ENCODE measurements around the gene MCOLN3.
"Not testable (repeated sequence)": the region's sequence is repeated elsewhere in the genome, so short reads cannot be mapped to it uniquely, and the experiment has no call there.

MCOLN3 gene

DNA sequence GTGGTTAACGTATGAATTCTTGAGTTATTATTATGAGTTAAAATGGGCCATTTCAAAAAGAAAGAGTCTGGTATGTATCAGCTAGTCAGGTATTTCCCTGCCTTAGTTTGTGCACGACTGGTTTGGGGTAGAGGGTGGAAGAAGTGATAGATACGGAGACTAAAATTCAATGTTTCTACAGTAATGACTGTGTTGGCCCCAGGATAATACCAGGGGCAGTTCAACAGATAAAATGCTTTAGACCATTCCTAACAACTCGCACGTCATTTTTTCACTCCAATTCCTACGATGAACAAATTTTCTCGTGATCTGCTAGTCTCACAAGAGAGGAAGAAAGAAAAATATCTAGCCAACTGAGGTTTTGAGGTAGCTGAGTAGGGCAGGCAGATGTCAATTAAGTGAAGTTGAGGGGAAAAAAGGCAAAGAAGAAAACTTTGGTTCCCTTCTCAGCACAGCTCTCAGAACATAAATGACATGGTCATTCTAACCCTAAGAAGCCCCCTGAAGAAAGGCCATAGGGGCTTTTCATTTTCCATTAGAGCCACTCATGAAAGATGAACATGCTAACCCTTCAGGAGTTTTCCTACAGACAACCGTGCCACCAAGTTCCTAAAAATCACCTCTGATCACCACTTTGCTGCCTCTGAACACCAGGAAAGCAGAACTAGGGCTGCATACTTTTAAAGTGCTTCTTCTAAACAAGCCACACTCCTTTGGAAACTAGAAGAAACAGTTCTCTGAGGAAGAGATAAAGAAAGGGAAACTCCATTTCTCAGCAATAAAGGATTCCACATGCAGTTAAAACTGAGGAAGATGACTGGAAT, 57.0 kb downstream of the MCOLN3 start:
- TF ChIP-seq, protein P1, sequence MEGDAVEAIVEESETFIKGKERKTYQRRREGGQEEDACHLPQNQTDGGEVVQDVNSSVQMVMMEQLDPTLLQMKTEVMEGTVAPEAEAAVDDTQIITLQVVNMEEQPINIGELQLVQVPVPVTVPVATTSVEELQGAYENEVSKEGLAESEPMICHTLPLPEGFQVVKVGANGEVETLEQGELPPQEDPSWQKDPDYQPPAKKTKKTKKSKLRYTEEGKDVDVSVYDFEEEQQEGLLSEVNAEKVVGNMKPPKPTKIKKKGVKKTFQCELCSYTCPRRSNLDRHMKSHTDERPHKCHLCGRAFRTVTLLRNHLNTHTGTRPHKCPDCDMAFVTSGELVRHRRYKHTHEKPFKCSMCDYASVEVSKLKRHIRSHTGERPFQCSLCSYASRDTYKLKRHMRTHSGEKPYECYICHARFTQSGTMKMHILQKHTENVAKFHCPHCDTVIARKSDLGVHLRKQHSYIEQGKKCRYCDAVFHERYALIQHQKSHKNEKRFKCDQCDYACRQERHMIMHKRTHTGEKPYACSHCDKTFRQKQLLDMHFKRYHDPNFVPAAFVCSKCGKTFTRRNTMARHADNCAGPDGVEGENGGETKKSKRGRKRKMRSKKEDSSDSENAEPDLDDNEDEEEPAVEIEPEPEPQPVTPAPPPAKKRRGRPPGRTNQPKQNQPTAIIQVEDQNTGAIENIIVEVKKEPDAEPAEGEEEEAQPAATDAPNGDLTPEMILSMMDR (conservative IDR thresholded peaks at IDR 0.05) = no peak
- no peak overlapping the region for H3K27ac ChIP-seq

DNA sequence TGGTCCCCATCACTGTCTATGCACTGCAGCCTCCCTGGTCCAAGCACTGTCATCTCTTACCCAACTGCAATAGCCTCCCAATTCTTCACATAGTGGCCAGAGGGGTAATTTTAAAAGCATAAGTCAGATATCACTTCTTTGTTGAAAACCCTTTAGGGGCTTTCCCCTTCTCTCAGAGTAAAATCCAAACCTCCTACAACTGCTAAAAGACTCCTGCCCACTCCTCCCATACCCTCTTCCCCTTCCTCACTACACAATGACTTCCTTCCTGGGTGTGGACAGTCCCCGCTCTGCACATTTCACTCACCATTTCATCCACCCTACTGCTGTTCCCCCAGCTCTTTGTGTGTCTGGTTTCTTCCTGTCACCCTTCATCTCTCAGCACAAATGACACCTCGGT, 59.7 kb downstream of the MCOLN3 start:
- H3K27ac ChIP-seq = no peak overlapping the region

DNA sequence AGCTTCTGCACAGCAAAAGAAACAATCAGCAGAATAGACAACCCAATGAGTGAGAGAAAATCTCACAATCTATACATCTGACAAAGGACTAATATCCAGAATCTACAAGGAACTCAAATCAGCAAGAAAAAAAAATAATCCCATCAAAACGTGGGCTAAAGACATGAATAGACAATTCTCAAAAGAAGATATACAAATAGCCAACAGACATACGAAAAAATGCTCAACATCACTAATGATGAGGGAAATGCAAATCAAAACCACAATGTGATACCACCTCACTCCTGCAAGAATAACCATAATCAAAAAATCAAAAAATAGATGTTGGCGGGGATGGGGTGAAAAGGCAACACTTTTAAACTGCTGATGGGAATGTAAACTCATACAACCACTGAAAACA, 61.7 kb downstream of the MCOLN3 start:
- H3K27ac ChIP-seq = not testable (repeated sequence)

More for the DNA sequence above, 59.7 kb downstream of the MCOLN3 start:
- TF ChIP-seq, protein P1 (conservative IDR thresholded peaks at IDR 0.05) = no peak

DNA sequence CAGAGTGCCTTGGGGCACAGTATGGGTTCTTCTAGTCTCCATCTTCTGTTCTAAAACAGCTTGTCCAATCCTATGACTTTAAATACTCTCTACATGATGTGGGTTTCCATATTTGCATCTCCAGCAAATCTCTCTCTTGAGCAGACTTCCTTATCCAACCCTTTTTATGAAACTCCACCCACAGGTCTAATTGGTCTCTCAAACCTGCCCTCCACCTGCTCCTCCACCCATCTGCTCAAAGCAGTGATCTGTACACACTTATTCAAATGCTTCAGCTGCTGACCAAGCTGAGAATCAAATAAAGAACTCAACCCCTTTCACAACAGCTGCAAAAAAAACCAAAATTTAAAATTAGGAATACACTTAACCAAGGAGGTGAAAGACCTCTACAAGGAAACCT, 62.9 kb downstream of the MCOLN3 start:
- no peak overlapping the region for H3K27ac ChIP-seq
- TF ChIP-seq, protein P1 (conservative IDR thresholded peaks at IDR 0.05) = no peak

DNA sequence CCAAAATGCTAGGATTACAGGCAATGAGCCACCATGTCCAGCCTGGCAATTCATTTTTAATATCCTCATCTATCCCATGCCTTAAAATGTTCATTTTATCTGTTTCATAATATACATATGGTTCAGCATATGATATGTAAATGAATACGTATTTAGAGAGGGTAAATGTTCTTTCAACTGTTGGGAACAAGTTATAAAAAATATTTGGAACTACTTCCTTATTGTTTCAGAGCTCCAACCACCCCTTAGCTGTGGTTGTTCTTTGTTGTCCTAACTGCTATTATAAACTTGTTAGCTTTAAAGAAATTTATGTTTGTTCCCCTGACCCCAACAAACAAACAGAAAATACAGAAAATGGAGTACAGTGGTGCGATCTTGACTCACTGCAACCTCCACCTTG, 65.9 kb downstream of the MCOLN3 start:
- TF ChIP-seq, protein P1 (conservative IDR thresholded peaks at IDR 0.05) = no peak
- no peak overlapping the region for H3K27ac ChIP-seq

DNA sequence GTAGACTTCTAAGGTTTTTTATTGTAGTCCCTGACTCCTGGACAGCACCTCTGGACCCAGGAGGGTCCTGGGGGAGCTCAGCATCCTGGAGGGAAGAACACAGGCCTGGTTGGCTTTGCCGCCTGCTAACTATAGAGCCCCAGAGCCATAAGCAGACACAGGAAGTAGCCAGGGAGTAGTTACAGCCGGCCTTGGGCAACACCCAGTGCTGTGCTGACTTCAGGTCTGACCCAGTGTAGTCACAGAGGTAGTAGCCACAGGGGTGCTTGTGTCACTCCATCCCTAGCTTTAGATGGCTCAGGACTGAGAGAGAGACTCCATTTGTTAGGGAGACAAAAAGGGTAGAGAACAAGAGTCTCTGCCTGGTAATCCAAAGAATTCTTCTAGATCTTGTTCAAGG, 73.3 kb downstream of the MCOLN3 start:
- H3K27ac ChIP-seq = no peak overlapping the region
- TF ChIP-seq, protein P1 (conservative IDR thresholded peaks at IDR 0.05) = no peak

DNA sequence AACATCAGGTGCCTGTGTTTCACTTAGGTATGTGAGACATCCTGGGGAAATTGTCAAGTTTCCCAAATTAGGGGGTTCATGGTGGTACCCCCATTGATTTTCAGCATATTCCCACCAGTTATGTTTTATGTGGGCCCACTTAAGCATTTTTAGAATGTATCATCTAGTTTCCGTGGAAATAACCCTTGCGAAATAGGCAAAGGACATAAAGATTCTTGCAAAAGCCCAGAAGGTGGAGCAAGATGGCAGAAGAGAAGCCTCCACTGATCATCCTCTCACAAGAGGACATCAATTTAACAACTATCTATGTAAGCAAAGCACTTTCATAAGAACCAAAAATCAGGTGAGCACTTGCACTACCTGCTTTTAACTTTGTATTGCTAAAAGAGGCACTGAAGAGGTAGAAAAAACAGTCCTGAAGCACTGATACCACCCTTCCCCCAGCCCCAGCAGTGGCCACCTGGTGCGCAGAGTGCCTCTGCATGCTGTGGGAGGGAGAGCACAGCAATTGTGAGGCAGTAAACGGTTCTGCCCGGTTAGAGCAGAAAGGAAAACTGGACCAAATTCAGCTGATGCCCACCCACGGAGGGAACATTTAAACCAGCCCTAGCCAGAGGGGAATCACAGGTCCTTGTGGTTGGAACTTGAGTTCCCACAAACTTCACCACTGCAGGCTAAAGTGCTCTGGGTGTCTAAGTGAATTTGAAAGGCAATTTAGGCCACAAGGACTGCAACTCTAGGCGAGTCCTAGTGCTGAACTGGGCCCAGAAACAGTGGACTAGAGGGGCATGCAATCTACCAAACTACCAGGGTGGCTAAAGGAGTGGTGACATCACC, 74.6 kb downstream of the MCOLN3 start:
- TF ChIP-seq, protein P1 (conservative IDR thresholded peaks at IDR 0.05) = no peak
- H3K27ac ChIP-seq = no peak overlapping the region

Data from VCaP (cell line).